Measurements from ENCODE around the gene EYA4. TPM values are rescaled to one million over a fixed set of nuclear protein-coding genes. Genes with fewer than 3 reads are reported as not detected.
A peak's percentile ranks its signal among the peaks of the same experiment; 100 is the strongest.

EYA4 gene
- total and polyA plus RNA-seq, 2 of the 4 experiments (the other 2 are of a cell fraction): 5.7 to 11.1 TPM

- Histone ChIP-seq H3K9ac (ENCODE audit: low read depth, low read length) (no peak overlapping the region), H3K79me1 (ENCODE audit: low read depth in 1 of 2, low read length in 2 of 2) (no peaks in the 10 kb centered on the region), H2AK5ac (ENCODE audit: low read depth, low read length) (peak overlapping the region; percentile 56; the same call in 1 of the 2 replicates), H2BK5ac (ENCODE audit: low read depth, low read length, poor library complexity, severe bottlenecking) (peak overlapping the region; percentile 83), H2BK15ac (ENCODE audit: low read depth, low read length) (peak overlapping the region; percentile 30; the same call in 2 of the 3 replicates), H3K14ac (replicated peaks; ENCODE audit: low read depth, low read length) (peak overlapping the region; percentile 61), H3K9me1 (ENCODE audit: insufficient read depth, low read length) (peaks cover 7% of the 10 kb centered on the region), H3K4me1 (ENCODE audit: control insufficient read depth, insufficient read depth, low read length) (peaks cover 17% of the 10 kb centered on the region), H2AFZ (replicated peaks; ENCODE audit: low read length, poor library complexity) (peak overlapping the region; percentile 15), H2BK120ac (ENCODE audit: low read depth, low read length) (peak overlapping the region; percentile 95), H3K4ac (ENCODE audit: low read depth, low read length) (peak overlapping the region; percentile 85), H2BK20ac (ENCODE audit: low read depth, low read length) (peak overlapping the region; percentile 94), H3K4me3 (ENCODE audit: insufficient read depth, low read depth, low read length) (no peak overlapping the region), H4K8ac (ENCODE audit: low read depth in 2 of 2, low read length in 2 of 2) (peak overlapping the region; percentile 7 to 81; a peak in 3 of 4 replicates), H4K20me1 (ENCODE audit: insufficient read depth, low read length) (no peaks in the 10 kb centered on the region), H3K18ac (ENCODE audit: low read depth, low read length) (peak overlapping the region; percentile 88), H4K91ac (ENCODE audit: insufficient read depth, low read depth, low read length) (peak overlapping the region; percentile 67), H3K27me3 (ENCODE audit: control insufficient read depth, insufficient read depth, low read length) (no peaks in the 10 kb centered on the region), H3K27ac (ENCODE audit: insufficient read depth, low read length) (peak overlapping the region; percentile 95; the same call in 1 of the 2 replicates), H3K56ac (ENCODE audit: extremely low read depth, insufficient read depth, low read length) (peak overlapping the region; percentile 64; the same call in 1 of the 2 replicates), H2AK9ac (replicated peaks; ENCODE audit: low read depth, low read length, poor library complexity) (peak overlapping the region; percentile 37), H3K9me3 (ENCODE audit: control insufficient read depth, insufficient read depth, low read length) (no peaks in the 10 kb centered on the region), H3K4me2 (ENCODE audit: low read depth, low read length) (peak overlapping the region; percentile 36; the same call in 1 of the 2 replicates), H3K23ac (ENCODE audit: low read depth, low read length) (peak overlapping the region; percentile 58; the same call in 1 of the 2 replicates), H3K36me3 (ENCODE audit: control insufficient read depth, insufficient read depth, low read length) (no peaks in the 10 kb centered on the region), H4K5ac (ENCODE audit: low read depth, low read length) (peak overlapping the region; percentile 12; the same call in 1 of the 2 replicates)
- intact Hi-C loops (cut with micrococcal nuclease): loop anchor here (2.0 to 5.0 kb wide), 6 partner anchors 39 to 729 kb away; no protein-coding TSS in a partner anchor
- in situ Hi-C loops (cut with MboI; ENCODE audit: low sequenced_read_pairs): loop anchor here (5.0 to 10.0 kb wide), 2 partner anchors 367 to 720 kb away; no protein-coding TSS in a partner anchor
- BruUV-seq (replicated peaks): no TSS peak
- 25% methylated on average over 2 of the region's 6 CpGs; no CpG with 5 or more reads in 1 of the 2 experiments for WGBS, 2 experiments (ENCODE audit: extremely low coverage in 2 of 2, insufficient read length in 1 of 2)
- ChIA-PET POLR2A (ENCODE audit: unreplicated experiment) (interaction anchor here (1.0 kb wide), 1 partner anchor 339 kb away, joined by 4 read pairs; no protein-coding TSS in a partner anchor), CTCF (interaction anchor here (0.6 to 2.4 kb wide), 8 partner anchors 17 to 733 kb away, joined by 3 to 14 read pairs (median 6); no protein-coding TSS in a partner anchor)
- dilution Hi-C loops (cut with HindIII; ENCODE audit: low sequenced_read_pairs, unreplicated experiment): no loop called here
- peak; percentile 85 for ATAC-seq (ENCODE audit: low read depth)
- DNase-seq: peak; percentile 100
- TF ChIP-seq POLR2A (IDR thresholded peaks at IDR 0.05; ENCODE audit: low read depth, low read length): no peak
- TF ChIP-seq ELK1 (IDR thresholded peaks at IDR 0.05; ENCODE audit: borderline replicate concordance, low read depth, low read length): no peak
- peak; percentile 90 for TF ChIP-seq FOS (IDR thresholded peaks at IDR 0.05; ENCODE audit: low read depth, low read length)
- peak; percentile 98 for TF ChIP-seq MXI1 (IDR thresholded peaks at IDR 0.05; ENCODE audit: borderline replicate concordance, low read depth, low read length)
- TF ChIP-seq CTCF (conservative IDR thresholded peaks at IDR 0.05; ENCODE audit: low read depth, low read length): 0 out of 2 replicates have a peak, but pooled peaks have one; percentile 3
- no peak for TF ChIP-seq SMC3 (IDR thresholded peaks at IDR 0.05; ENCODE audit: low read depth, low read length)
- 0 out of 2 replicates have a peak, but pooled peaks have one; percentile 3 for TF ChIP-seq RAD21 (IDR thresholded peaks at IDR 0.05; ENCODE audit: low read length)
- peak; percentile 82 for TF ChIP-seq CEBPB (IDR thresholded peaks at IDR 0.05; ENCODE audit: low read depth, low read length)
- TF ChIP-seq USF2 (IDR thresholded peaks at IDR 0.05; ENCODE audit: low read depth, low read length): peak; percentile 39; the same call in 1 of the 2 replicates
- peak; percentile 61 for TF ChIP-seq MAFK (IDR thresholded peaks at IDR 0.05; ENCODE audit: low read depth, low read length)
- no peak for TF ChIP-seq RFX5 (IDR thresholded peaks at IDR 0.05; ENCODE audit: low read depth, low read length)
- TF ChIP-seq MAZ (IDR thresholded peaks at IDR 0.05; ENCODE audit: borderline replicate concordance, low read depth, low read length): peak; percentile 73; the same call in 1 of the 2 replicates
- TF ChIP-seq BHLHE40 (IDR thresholded peaks at IDR 0.05; ENCODE audit: low read depth, low read length): peak; percentile 50
- peak; percentile 25; the same call in 1 of the 2 replicates for TF ChIP-seq NFE2L2 (IDR thresholded peaks at IDR 0.05; ENCODE audit: low read depth, low read length)
Observed at GRCh38 chr6:133551847-133552341, 310.7 kb downstream of the EYA4 start.

Measured in IMR-90 (cell line).